Hepatocyte (in vitro differentiated cells): ENCODE results near the gene GABBR2.

Experiments
- EZH2 ChIP-seq: fragments of 200-600 bp; sonication (generic); IDR thresholded peaks from 2 replicates; pipeline ENCODE4 v1.6.1; 2016; ENCODE audit warnings: antibody characterized with exemption, mild to moderate bottlenecking, borderline replicate concordance
- EZH2phosphoT487 ChIP-seq: fragments of 200-600 bp; sonication (generic); IDR thresholded peaks from one replicate; pipeline ENCODE4 v1.6.1; 2018; ENCODE audit warnings: antibody characterized with exemption, mild to moderate bottlenecking, low read depth, moderate library complexity; ENCODE audit not compliant: unreplicated experiment, severe bottlenecking

GRCh38 chr9:98594546-98595160, 114.1 kb downstream of the GABBR2 start:
- no peak for TF ChIP-seq EZH2phosphoT487
- no peak for TF ChIP-seq EZH2
